ENCODE results near the gene TMEM176A.

The TMEM176A gene

GRCh38 chr7:150826061-150826849, 25.7 kb downstream of the TMEM176A start:
- no peaks in the 10 kb centered on the region for H3K4me1 ChIP-seq (ENCODE audit: control insufficient read depth in 1 of 2, insufficient read depth in 1 of 2, low read depth in 1 of 2, low read length in 1 of 2)
- no peaks in the 10 kb centered on the region for H3K36me3 ChIP-seq
- no peak overlapping the region for H3K4me3 ChIP-seq (ENCODE audit: low read depth in 1 of 2, low read length in 1 of 2)
- no peak overlapping the region for H3K27ac ChIP-seq
- peaks cover 11% of the 10 kb centered on the region for H3K27me3 ChIP-seq
- no peaks in the 10 kb centered on the region for H3K9me3 ChIP-seq
- TF ChIP-seq, protein P1, sequence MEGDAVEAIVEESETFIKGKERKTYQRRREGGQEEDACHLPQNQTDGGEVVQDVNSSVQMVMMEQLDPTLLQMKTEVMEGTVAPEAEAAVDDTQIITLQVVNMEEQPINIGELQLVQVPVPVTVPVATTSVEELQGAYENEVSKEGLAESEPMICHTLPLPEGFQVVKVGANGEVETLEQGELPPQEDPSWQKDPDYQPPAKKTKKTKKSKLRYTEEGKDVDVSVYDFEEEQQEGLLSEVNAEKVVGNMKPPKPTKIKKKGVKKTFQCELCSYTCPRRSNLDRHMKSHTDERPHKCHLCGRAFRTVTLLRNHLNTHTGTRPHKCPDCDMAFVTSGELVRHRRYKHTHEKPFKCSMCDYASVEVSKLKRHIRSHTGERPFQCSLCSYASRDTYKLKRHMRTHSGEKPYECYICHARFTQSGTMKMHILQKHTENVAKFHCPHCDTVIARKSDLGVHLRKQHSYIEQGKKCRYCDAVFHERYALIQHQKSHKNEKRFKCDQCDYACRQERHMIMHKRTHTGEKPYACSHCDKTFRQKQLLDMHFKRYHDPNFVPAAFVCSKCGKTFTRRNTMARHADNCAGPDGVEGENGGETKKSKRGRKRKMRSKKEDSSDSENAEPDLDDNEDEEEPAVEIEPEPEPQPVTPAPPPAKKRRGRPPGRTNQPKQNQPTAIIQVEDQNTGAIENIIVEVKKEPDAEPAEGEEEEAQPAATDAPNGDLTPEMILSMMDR (IDR thresholded peaks at IDR 0.05): no peak

GRCh38 chr7:150828384-150828783, 27.8 kb downstream of the TMEM176A start:
- Histone ChIP-seq H3K27ac (no peak overlapping the region), H3K36me3 (no peaks in the 10 kb centered on the region), H3K9me3 (no peaks in the 10 kb centered on the region), H3K4me1 (ENCODE audit: control insufficient read depth in 1 of 2, insufficient read depth in 1 of 2, low read depth in 1 of 2, low read length in 1 of 2) (no peaks in the 10 kb centered on the region), H3K4me3 (ENCODE audit: low read depth in 1 of 2, low read length in 1 of 2) (no peak overlapping the region), H3K27me3 (peaks cover 21% of the 10 kb centered on the region)
- TF ChIP-seq, protein P1 (IDR thresholded peaks at IDR 0.05): no peak

- TF ChIP-seq, protein P1 (IDR thresholded peaks at IDR 0.05): no peak
- no peak overlapping the region for H3K4me3 ChIP-seq (ENCODE audit: low read depth in 1 of 2, low read length in 1 of 2)
- no peaks in the 10 kb centered on the region for H3K4me1 ChIP-seq (ENCODE audit: control insufficient read depth in 1 of 2, insufficient read depth in 1 of 2, low read depth in 1 of 2, low read length in 1 of 2)
- peaks cover 21% of the 10 kb centered on the region for H3K27me3 ChIP-seq
- H3K9me3 ChIP-seq: no peaks in the 10 kb centered on the region
- no peak overlapping the region for H3K27ac ChIP-seq
- no peaks in the 10 kb centered on the region for H3K36me3 ChIP-seq
Measured at GRCh38 chr7:150829426-150829825, 28.9 kb downstream of the TMEM176A start.

DNA sequence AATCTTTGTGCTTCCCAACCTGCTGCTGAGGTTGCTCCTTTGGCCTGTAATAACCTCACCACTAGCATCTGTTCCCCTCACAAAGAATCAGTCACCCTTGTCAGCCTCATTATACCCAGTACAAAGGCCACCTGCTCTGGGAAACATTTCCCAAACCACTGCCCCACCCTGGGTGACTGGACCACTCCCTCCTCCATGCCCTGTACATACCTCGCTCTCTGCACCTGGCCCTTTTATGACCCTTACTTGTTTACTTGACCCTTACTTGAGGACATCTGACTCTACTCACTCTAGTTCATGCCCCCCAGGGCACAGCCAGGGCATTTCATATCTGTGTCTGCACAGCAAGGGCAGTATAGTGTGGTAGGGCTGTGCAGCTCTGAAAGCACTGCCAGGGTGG, 30.4 kb downstream of the TMEM176A start:
- Histone ChIP-seq H3K9me3 (no peaks in the 10 kb centered on the region), H3K27me3 (peaks cover 24% of the 10 kb centered on the region), H3K36me3 (no peaks in the 10 kb centered on the region), H3K4me1 (ENCODE audit: control insufficient read depth in 1 of 2, insufficient read depth in 1 of 2, low read depth in 1 of 2, low read length in 1 of 2) (no peaks in the 10 kb centered on the region), H3K27ac (no peak overlapping the region), H3K4me3 (ENCODE audit: low read depth in 1 of 2, low read length in 1 of 2) (no peak overlapping the region)
- TF ChIP-seq, protein P1 (IDR thresholded peaks at IDR 0.05): no peak

DNA sequence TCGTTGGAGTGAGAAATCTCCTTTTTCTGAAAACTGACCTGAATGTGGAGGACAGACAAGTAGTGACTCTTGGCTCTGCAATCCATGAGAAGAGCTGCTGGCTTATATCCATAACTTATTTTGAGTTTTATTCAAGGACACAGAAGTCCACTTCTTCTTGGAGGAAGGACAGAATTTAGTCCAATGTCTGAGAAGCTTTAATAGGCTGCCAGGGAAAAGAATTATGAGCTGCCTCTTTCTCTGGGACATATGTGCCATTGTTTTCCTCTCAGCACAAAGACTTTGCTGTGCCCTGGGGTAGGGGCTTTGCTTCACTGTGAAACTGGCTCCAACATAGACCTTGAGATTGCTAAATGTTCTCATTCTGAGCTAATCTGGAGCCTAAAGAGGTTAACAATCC, 31.3 kb downstream of the TMEM176A start:
- TF ChIP-seq, protein P1 (IDR thresholded peaks at IDR 0.05): no peak
- H3K27me3 ChIP-seq: peaks cover 29% of the 10 kb centered on the region
- no peaks in the 10 kb centered on the region for H3K36me3 ChIP-seq
- H3K4me1 ChIP-seq (ENCODE audit: control insufficient read depth in 1 of 2, insufficient read depth in 1 of 2, low read depth in 1 of 2, low read length in 1 of 2): no peaks in the 10 kb centered on the region
- no peak overlapping the region for H3K27ac ChIP-seq
- no peak overlapping the region for H3K4me3 ChIP-seq (ENCODE audit: low read depth in 1 of 2, low read length in 1 of 2)
- no peaks in the 10 kb centered on the region for H3K9me3 ChIP-seq
